Caco-2 (cell line): ENCODE data around the gene CHAC1. TPM values are rescaled to one million over a fixed set of nuclear protein-coding genes. Genes with fewer than 3 reads are reported as not detected.

Source experiments
- BruUV-seq: library from RNA; stranded (reverse); fragments of 400-500 nt; replicated peaks from 2 replicates; lab custom pipeline; 2021; lab: Mats Ljungman, UMichigan
- CTCF ChIA-PET: fragments of 300-600 bp; sonication (Branson Sonifier 250); formaldehyde crosslinking; loops from one replicate; lab custom pipeline; 2022; ENCODE audit warnings: antibody characterized with exemption; lab: Charles Lee
- POLR2A ChIA-PET: fragments of 300-600 bp; sonication (Branson Sonifier 250); formaldehyde crosslinking; loops from one replicate; lab custom pipeline; 2022; ENCODE audit warnings: antibody characterized with exemption; lab: Charles Lee
- DNase-seq, 2 experiments: peaks; one replicate each; pipeline versions ENCODE4 v3.0.0 to v3.0.0-alpha.2; 2020 to 2022
- H3K27me3 ChIP-seq: replicated peaks from 2 replicates; pipeline ENCODE4 v1.6.0; 2011; ENCODE audit warnings: low read length; ENCODE audit not compliant: control insufficient read depth, insufficient read depth
- H3K36me3 ChIP-seq: 2 replicates; pipeline ENCODE4 v1.5.1; 2011; ENCODE audit warnings: low read length; ENCODE audit not compliant: control insufficient read depth, insufficient read depth
- H3K4me1 ChIP-seq: fragments of 250-450 bp; sonication (Bioruptor Pico); 2 replicates; pipeline ENCODE4 v1.5.1; 2020; ENCODE audit warnings: mild to moderate bottlenecking
- H3K4me3 ChIP-seq: 2 replicates; pipeline ENCODE4 v1.5.1; 2011; ENCODE audit warnings: low read depth, mild to moderate bottlenecking, control low read depth, low read length
- H3K9me3 ChIP-seq: fragments of 250-450 bp; sonication (Bioruptor Pico); 2 replicates; pipeline ENCODE4 v1.5.1; 2020; ENCODE audit warnings: mild to moderate bottlenecking, moderate library complexity
- H3K27ac Mint-ChIP-seq: one replicate; pipeline ENCODE4 v1.8.0; 2022; ENCODE audit warnings: mixed read lengths; ENCODE audit not compliant: unreplicated experiment
- H3K27me3 Mint-ChIP-seq: one replicate; pipeline ENCODE4 v1.8.0; 2022; ENCODE audit warnings: mixed read lengths; ENCODE audit not compliant: insufficient read depth, unreplicated experiment
- H3K36me3 Mint-ChIP-seq: one replicate; pipeline ENCODE4 v1.8.0; 2022; ENCODE audit warnings: mild to moderate bottlenecking, mixed read lengths; ENCODE audit not compliant: insufficient read depth, unreplicated experiment
- H3K4me1 Mint-ChIP-seq: one replicate; pipeline ENCODE4 v1.8.0; 2022; ENCODE audit warnings: low read depth, mixed read lengths; ENCODE audit not compliant: unreplicated experiment
- H3K4me3 Mint-ChIP-seq: one replicate; pipeline ENCODE4 v1.8.0; 2022; ENCODE audit warnings: mild to moderate bottlenecking, moderate library complexity, mixed read lengths; ENCODE audit not compliant: unreplicated experiment
- H3K9me3 Mint-ChIP-seq: one replicate; pipeline ENCODE4 v1.8.0; 2022; ENCODE audit warnings: mixed read lengths; ENCODE audit not compliant: unreplicated experiment
- intact Hi-C: fragments of 100-400 bp; cut with micrococcal nuclease; formaldehyde crosslinking; loops from one replicate; pipeline ENCODE4 v1.10.0; 2022; ENCODE audit not compliant: unreplicated experiment
- total RNA-seq: library from RNA; stranded (reverse); gene quantifications from 2 replicates; pipeline ENCODE4 v1.2.3, GENCODE V29; 2022
- TF ChIP-seq, protein P1 (sequence below), 2 experiments: fragments of 200-600 bp in 1 of 2; IDR thresholded peaks; 1 replicate in 1 of 2; 2 replicates in 1 of 2; pipeline versions ENCODE4 v1.5.1 to v1.8.0; 2011 to 2022; ENCODE audit warnings: antibody characterized with exemption in 1 of 2, control low read depth in 1 of 2, inconsistent platforms in 1 of 2, low read depth in 1 of 2, low read length in 1 of 2, mild to moderate bottlenecking in 1 of 2, moderate library complexity in 1 of 2; ENCODE audit not compliant: insufficient read depth in 1 of 2, severe bottlenecking in 1 of 2, unreplicated experiment in 1 of 2

Gene CHAC1
- total RNA-seq, 1 experiment from 2014 or later, result 55.8 TPM

DNA sequence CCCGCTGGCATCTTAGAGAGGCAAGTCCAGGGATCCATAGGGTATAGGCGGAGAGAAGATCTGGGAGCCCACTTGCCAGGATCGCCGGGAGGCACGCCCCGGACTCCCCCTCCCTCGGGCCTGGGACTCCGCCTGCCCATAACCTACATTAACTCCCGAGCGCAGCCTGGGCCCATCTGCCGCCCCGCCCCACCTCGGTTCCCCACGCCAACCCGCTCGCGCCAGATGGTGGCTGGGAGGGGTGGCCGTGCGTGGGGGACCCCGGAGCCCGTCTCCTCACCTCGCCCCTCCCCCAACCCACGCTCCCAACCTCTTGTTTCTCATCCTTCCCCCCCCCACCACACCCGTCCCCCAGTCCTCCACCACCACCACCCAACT lies 25.8 kb upstream of the CHAC1 start:
- no peak for DNase-seq
- no peaks in the 10 kb centered on the region for H3K27me3 Mint-ChIP-seq
- Histone ChIP-seq H3K4me3 (peak overlapping the region; percentile 65), H3K9me3 (no peaks in the 10 kb centered on the region), H3K36me3 (no peaks in the 10 kb centered on the region), H3K27me3 (no peaks in the 10 kb centered on the region), H3K4me1 (peaks cover 24% of the 10 kb centered on the region)
- intact Hi-C loops, result no loop called here
- CTCF ChIA-PET, result interaction anchor here (0.6 to 2.6 kb wide), 10 partner anchors 12 to 257 kb away, joined by 3 to 19 read pairs (median 7); partner anchors contain the start of genes CHAC1 and VPS18
- no TSS peak for BruUV-seq
- peaks cover 12% of the 10 kb centered on the region for H3K36me3 Mint-ChIP-seq
- POLR2A ChIA-PET, result interaction anchor here (1.8 to 2.6 kb wide), 2 partner anchors 14 to 26 kb away, joined by 27 to 30 read pairs; partner anchors contain the start of gene CHAC1
- peaks cover 21% of the 10 kb centered on the region for H3K4me1 Mint-ChIP-seq
- H3K9me3 Mint-ChIP-seq, result no peaks in the 10 kb centered on the region
- TF ChIP-seq, protein P1, sequence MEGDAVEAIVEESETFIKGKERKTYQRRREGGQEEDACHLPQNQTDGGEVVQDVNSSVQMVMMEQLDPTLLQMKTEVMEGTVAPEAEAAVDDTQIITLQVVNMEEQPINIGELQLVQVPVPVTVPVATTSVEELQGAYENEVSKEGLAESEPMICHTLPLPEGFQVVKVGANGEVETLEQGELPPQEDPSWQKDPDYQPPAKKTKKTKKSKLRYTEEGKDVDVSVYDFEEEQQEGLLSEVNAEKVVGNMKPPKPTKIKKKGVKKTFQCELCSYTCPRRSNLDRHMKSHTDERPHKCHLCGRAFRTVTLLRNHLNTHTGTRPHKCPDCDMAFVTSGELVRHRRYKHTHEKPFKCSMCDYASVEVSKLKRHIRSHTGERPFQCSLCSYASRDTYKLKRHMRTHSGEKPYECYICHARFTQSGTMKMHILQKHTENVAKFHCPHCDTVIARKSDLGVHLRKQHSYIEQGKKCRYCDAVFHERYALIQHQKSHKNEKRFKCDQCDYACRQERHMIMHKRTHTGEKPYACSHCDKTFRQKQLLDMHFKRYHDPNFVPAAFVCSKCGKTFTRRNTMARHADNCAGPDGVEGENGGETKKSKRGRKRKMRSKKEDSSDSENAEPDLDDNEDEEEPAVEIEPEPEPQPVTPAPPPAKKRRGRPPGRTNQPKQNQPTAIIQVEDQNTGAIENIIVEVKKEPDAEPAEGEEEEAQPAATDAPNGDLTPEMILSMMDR (IDR thresholded peaks at IDR 0.05; ENCODE audit: insufficient read depth in 1 of 2, low read depth in 1 of 2, low read length in 1 of 2, severe bottlenecking in 1 of 2, unreplicated experiment in 1 of 2), result no peak
- peak overlapping the region; percentile 84 for H3K4me3 Mint-ChIP-seq
- H3K27ac Mint-ChIP-seq, result no peak overlapping the region

DNA sequence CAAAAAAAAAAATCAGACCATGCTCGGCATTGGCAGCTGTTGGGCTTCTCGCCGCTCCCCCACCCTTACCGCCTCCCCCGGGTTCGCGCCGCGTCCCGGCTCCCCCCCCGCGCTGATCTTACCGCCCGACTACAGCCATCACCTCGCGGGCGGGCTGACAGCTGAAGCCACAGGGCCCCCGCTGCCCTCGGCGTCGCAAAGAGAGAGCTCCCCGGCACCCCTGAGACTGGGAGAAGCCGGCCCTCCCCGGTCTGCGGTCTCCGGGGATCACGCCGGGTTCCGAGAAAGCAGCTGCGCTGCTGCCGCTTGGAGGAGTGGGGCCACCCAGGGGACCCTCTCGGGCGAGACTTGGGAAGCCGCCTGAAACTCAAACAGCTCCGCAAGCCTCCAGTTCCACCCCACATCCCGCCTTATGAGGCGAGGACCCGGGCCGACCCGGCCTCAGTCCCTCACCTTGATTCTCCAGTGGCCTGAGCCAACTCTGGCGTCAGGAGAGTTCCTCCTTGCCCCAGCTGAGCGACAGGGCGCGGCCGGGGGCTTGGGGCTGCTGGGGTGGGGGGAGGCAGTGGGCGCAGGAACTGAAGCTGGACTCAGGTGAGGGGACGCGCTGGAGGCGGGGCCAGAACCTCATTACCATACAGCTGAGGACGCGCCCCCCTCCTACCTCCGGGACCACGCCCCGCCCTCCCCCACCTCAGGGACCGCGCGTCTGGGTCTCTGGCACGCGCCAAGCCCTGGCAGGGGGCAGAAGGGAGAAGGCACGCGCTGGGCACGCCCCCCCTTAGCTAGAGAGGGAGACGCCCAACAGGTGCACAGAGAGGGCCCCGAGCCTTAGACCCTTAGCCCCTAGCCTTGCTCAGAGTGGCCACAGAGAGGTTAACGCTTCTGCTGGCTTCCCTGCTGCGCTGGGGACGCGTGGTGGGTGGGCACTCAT lies 25.1 kb upstream of the CHAC1 start:
- H3K36me3 ChIP-seq, result no peaks in the 10 kb centered on the region
- H3K27me3 ChIP-seq, result no peaks in the 10 kb centered on the region
- POLR2A ChIA-PET, result interaction anchor here (0.5 to 2.6 kb wide), 13 partner anchors 13 to 331 kb away, joined by 3 to 30 read pairs (median 6); partner anchors contain the start of genes CHAC1, DNAJC17, INO80 and VPS18
- peaks cover 27% of the 10 kb centered on the region for H3K4me1 ChIP-seq
- H3K4me3 Mint-ChIP-seq, result peak overlapping the region; percentile 84
- intact Hi-C loops, result loop anchor here (1.0 kb wide), 1 partner anchor 22 kb away; no protein-coding TSS in a partner anchor
- no peak overlapping the region for H3K27ac Mint-ChIP-seq
- TF ChIP-seq, protein P1 (IDR thresholded peaks at IDR 0.05; ENCODE audit: insufficient read depth in 1 of 2, low read depth in 1 of 2, low read length in 1 of 2, severe bottlenecking in 1 of 2, unreplicated experiment in 1 of 2), result no peak
- H3K27me3 Mint-ChIP-seq, result no peaks in the 10 kb centered on the region
- CTCF ChIA-PET, result interaction anchor here (0.5 to 2.6 kb wide), 13 partner anchors 13 to 260 kb away, joined by 3 to 19 read pairs (median 5); partner anchors contain the start of genes CHAC1 and VPS18
- peak overlapping the region; percentile 65 for H3K4me3 ChIP-seq
- peaks cover 28% of the 10 kb centered on the region for H3K4me1 Mint-ChIP-seq
- peaks cover 12% of the 10 kb centered on the region for H3K36me3 Mint-ChIP-seq
- DNase-seq, result peak; percentile 72 to 78
- H3K9me3 ChIP-seq, result no peaks in the 10 kb centered on the region
- BruUV-seq, result no TSS peak
- H3K9me3 Mint-ChIP-seq, result no peaks in the 10 kb centered on the region
